ENCODE data around the gene TBC1D17.

TBC1D17 gene

GRCh38 chr19:49862391-49863253 is 14.9 kb upstream of the TBC1D17 start:
- DNase-seq = no peak

- no peak for DNase-seq
These were observed 14.1 kb upstream of the TBC1D17 start for GRCh38 chr19:49863254-49863934.

GRCh38 chr19:49863935-49864320 is 13.6 kb upstream of the TBC1D17 start:
- DNase-seq = no peak

- no peak for DNase-seq
These were observed 12.6 kb upstream of the TBC1D17 start for GRCh38 chr19:49864890-49865289.

GRCh38 chr19:49866933-49867782 is 10.3 kb upstream of the TBC1D17 start, which contains the start of gene PNKP:
PNKP (minus strand) TSS chr19:49867576; CDS start chr19:49867204, 372 bp downstream.
- peak; percentile 96 for DNase-seq

- DNase-seq = no peak
These were observed 8.5 kb upstream of the TBC1D17 start for GRCh38 chr19:49869009-49869483.

- peak; percentile 96 for DNase-seq
These were observed 7.8 kb upstream of the TBC1D17 start for GRCh38 chr19:49869484-49870308.

- no peak for DNase-seq
These were observed 7.1 kb upstream of the TBC1D17 start for GRCh38 chr19:49870309-49870901.

- no peak for DNase-seq
These were observed 6.0 kb upstream of the TBC1D17 start for GRCh38 chr19:49871349-49871985.

GRCh38 chr19:49872245-49873128 is 5.0 kb upstream of the TBC1D17 start:
- no peak for DNase-seq

- DNase-seq = no peak
These were observed 4.4 kb upstream of the TBC1D17 start for GRCh38 chr19:49873129-49873521.

- no peak for DNase-seq
These were observed 3.7 kb upstream of the TBC1D17 start for GRCh38 chr19:49873834-49874233.

GRCh38 chr19:49874503-49875157 is 2.9 kb upstream of the TBC1D17 start:
- no peak for DNase-seq

GRCh38 chr19:49875177-49875576 is 2.3 kb upstream of the TBC1D17 start:
- DNase-seq = no peak

GRCh38 chr19:49875857-49876421 is 1.6 kb upstream of the TBC1D17 start:
- peak; percentile 85 for DNase-seq

GRCh38 chr19:49876422-49877019 is 981 bp upstream of the TBC1D17 start:
- peak; percentile 99 for DNase-seq

GRCh38 chr19:49877879-49878743 is 609 bp downstream of the TBC1D17 start:
- peak; percentile 99 for DNase-seq

- DNase-seq = no peak
These were observed 1.2 kb downstream of the TBC1D17 start for GRCh38 chr19:49878744-49879070.

Data from activated effector memory CD4-positive, alpha-beta T cell treated with anti-CD3 and anti-CD28 coated beads, Interleukin-2, amount 50 U/mL, for 16 hours (primary cell).